Left ventricle myocardium inferior (tissue), 1 donor: ENCODE results near the gene CFAP92. TPM values are rescaled to one million over a fixed set of nuclear protein-coding genes. Genes with fewer than 3 reads are reported as not detected.

ENCODE experiments used
- DNase-seq: peaks from one replicate; pipeline ENCODE4 v3.0.0-alpha.2; 2020
- H3K27ac ChIP-seq: fragments of 200-600 bp; replicated peaks from 2 replicates; pipeline ENCODE4 v1.8.0; 2021
- H3K27me3 ChIP-seq: fragments of 200-600 bp; 2 replicates; pipeline ENCODE4 v1.8.0; 2021; ENCODE audit warnings: low read depth
- H3K36me3 ChIP-seq: fragments of 200-600 bp; 2 replicates; pipeline ENCODE4 v1.8.0; 2021
- H3K4me1 ChIP-seq: fragments of 200-600 bp; 2 replicates; pipeline ENCODE4 v1.8.0; 2021
- H3K4me3 ChIP-seq: fragments of 200-600 bp; 2 replicates; pipeline ENCODE4 v1.8.0; 2021; ENCODE audit warnings: mild to moderate bottlenecking, moderate library complexity
- H3K9me3 ChIP-seq: fragments of 200-600 bp; replicated peaks from 2 replicates; pipeline ENCODE4 v1.8.0; 2021
- CTCF ChIP-seq: fragments of 200-600 bp; IDR thresholded peaks from 2 replicates; pipeline ENCODE4 v1.8.0; 2021; ENCODE audit warnings: antibody characterized with exemption, mild to moderate bottlenecking, borderline replicate concordance
- intact Hi-C: fragments of 100-400 bp; cut with micrococcal nuclease; formaldehyde crosslinking; loops from one replicate; pipeline ENCODE4 v1.11.0; 2022
- total RNA-seq: library from RNA; stranded (reverse); fragmentation: NEBNext Ultra II Directional; extraction: Animal tissue kit (Norgen Biotek cat#: 25700); gene quantifications from one replicate; pipeline ENCODE4 v1.2.1, GENCODE V29; 2021
- donor health status: DM: no; HTN: yes; CAD: no; lungs with severe emphysema.

Gene CFAP92
- total RNA-seq, 1 donor from 2014 or later = 0.25 TPM

- Histone ChIP-seq H3K27ac (peak overlapping the region; percentile 27), H3K36me3 (no peaks in the 10 kb centered on the region), H3K27me3 (peaks cover 20% of the 10 kb centered on the region), H3K4me1 (peaks cover 58% of the 10 kb centered on the region), H3K9me3 (no peaks in the 10 kb centered on the region), H3K4me3 (no peak overlapping the region)
- TF ChIP-seq CTCF = no peak
- DNase-seq = no peak
- intact Hi-C loops = no loop called here
Measured at GRCh38 chr3:129010310-129010956, 16.6 kb upstream of the CFAP92 start.

- H3K9me3 ChIP-seq = no peaks in the 10 kb centered on the region
- peaks cover 32% of the 10 kb centered on the region for H3K27me3 ChIP-seq
- intact Hi-C loops = no loop called here
- H3K4me1 ChIP-seq = peaks cover 58% of the 10 kb centered on the region
- no peaks in the 10 kb centered on the region for H3K36me3 ChIP-seq
- H3K27ac ChIP-seq = peak overlapping the region; percentile 77
- TF ChIP-seq CTCF = no peak
- DNase-seq = no peak
- no peak overlapping the region for H3K4me3 ChIP-seq
Measured at GRCh38 chr3:129009266-129009665, 15.4 kb upstream of the CFAP92 start.

- intact Hi-C loops = no loop called here
- no peak for DNase-seq
- Histone ChIP-seq H3K9me3 (no peaks in the 10 kb centered on the region), H3K4me1 (peaks cover 59% of the 10 kb centered on the region), H3K27me3 (peaks cover 47% of the 10 kb centered on the region), H3K36me3 (no peaks in the 10 kb centered on the region), H3K27ac (peak overlapping the region; percentile 77), H3K4me3 (no peak overlapping the region)
- no peak for TF ChIP-seq CTCF
Measured at GRCh38 chr3:129007792-129008191, 13.9 kb upstream of the CFAP92 start.

GRCh38 chr3:129006864-129007263, 13.0 kb upstream of the CFAP92 start:
- Histone ChIP-seq H3K9me3 (no peaks in the 10 kb centered on the region), H3K36me3 (no peaks in the 10 kb centered on the region), H3K4me1 (peaks cover 68% of the 10 kb centered on the region), H3K27me3 (peaks cover 56% of the 10 kb centered on the region), H3K27ac (peak overlapping the region; percentile 77), H3K4me3 (no peak overlapping the region)
- intact Hi-C loops = no loop called here
- no peak for DNase-seq
- TF ChIP-seq CTCF = no peak

GRCh38 chr3:129005526-129006303, 11.8 kb upstream of the CFAP92 start:
- Histone ChIP-seq H3K4me1 (peaks cover 79% of the 10 kb centered on the region), H3K27ac (peak overlapping the region; percentile 77), H3K4me3 (peak overlapping the region; percentile 84), H3K27me3 (peaks cover 67% of the 10 kb centered on the region), H3K9me3 (no peaks in the 10 kb centered on the region), H3K36me3 (no peaks in the 10 kb centered on the region)
- no peak for TF ChIP-seq CTCF
- peak; percentile 62 for DNase-seq
- intact Hi-C loops = no loop called here
